Bronchial smooth muscle cell (primary cell): ENCODE data around the gene BRPF3. TPM values are rescaled to one million over a fixed set of nuclear protein-coding genes. Genes with fewer than 3 reads are reported as not detected.

ENCODE experiments used
- total RNA-seq: library from RNA; depleted of rRNA; stranded (reverse); fragments of >200 nt; gene quantifications from 2 replicates; pipeline ENCODE4 v1.2.1, GENCODE V29; 2014

The BRPF3 gene
- 6.8 and 9.2 TPM in 2 replicates for total RNA-seq

GRCh38 chr6:36196113-36196879 lies at the start of gene BRPF3:
BRPF3 (plus strand) TSS chr6:36196744; CDS start chr6:36200323, 3,579 bp downstream.

GRCh38 chr6:36269834-36270705 lies 73.5 kb downstream of the BRPF3 start, which contains the start of gene PNPLA1:
PNPLA1 (plus strand) TSS chr6:36270060; CDS start chr6:36270460, 400 bp downstream.

Other genes with a start within 250 kb of the BRPF3 start
- gene SLC26A8, start 172.1 kb upstream of the BRPF3 start, total RNA-seq: under 0.01 TPM in 1 of 2 replicates, not detected in the other
- 31.1 and 36.3 TPM in 2 replicates for gene MAPK14, start 168.9 kb upstream of the BRPF3 start, total RNA-seq
- 5.2 and 10.2 TPM in 2 replicates for gene MAPK13, start 66.2 kb upstream of the BRPF3 start, total RNA-seq
- not detected in 2 replicates for gene PNPLA1, start 73.3 kb downstream of the BRPF3 start, total RNA-seq
- gene BNIP5, start 140.1 kb downstream of the BRPF3 start, total RNA-seq: under 0.01 TPM in 1 of 2 replicates, not detected in the other
- gene ETV7, start 190.9 kb downstream of the BRPF3 start, total RNA-seq: 0.47 and 1.1 TPM in 2 replicates
- gene PXT1, start 246.1 kb downstream of the BRPF3 start, total RNA-seq: under 0.01 TPM in 1 of 2 replicates, not detected in the other
- 27.6 and 37.5 TPM in 2 replicates for gene KCTD20, start 246.3 kb downstream of the BRPF3 start, total RNA-seq